ENCODE measurements around the gene SACS.

The SACS gene, protein sequence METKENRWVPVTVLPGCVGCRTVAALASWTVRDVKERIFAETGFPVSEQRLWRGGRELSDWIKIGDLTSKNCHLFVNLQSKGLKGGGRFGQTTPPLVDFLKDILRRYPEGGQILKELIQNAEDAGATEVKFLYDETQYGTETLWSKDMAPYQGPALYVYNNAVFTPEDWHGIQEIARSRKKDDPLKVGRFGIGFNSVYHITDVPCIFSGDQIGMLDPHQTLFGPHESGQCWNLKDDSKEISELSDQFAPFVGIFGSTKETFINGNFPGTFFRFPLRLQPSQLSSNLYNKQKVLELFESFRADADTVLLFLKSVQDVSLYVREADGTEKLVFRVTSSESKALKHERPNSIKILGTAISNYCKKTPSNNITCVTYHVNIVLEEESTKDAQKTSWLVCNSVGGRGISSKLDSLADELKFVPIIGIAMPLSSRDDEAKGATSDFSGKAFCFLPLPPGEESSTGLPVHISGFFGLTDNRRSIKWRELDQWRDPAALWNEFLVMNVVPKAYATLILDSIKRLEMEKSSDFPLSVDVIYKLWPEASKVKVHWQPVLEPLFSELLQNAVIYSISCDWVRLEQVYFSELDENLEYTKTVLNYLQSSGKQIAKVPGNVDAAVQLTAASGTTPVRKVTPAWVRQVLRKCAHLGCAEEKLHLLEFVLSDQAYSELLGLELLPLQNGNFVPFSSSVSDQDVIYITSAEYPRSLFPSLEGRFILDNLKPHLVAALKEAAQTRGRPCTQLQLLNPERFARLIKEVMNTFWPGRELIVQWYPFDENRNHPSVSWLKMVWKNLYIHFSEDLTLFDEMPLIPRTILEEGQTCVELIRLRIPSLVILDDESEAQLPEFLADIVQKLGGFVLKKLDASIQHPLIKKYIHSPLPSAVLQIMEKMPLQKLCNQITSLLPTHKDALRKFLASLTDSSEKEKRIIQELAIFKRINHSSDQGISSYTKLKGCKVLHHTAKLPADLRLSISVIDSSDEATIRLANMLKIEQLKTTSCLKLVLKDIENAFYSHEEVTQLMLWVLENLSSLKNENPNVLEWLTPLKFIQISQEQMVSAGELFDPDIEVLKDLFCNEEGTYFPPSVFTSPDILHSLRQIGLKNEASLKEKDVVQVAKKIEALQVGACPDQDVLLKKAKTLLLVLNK (N-terminal part only)

DNA sequence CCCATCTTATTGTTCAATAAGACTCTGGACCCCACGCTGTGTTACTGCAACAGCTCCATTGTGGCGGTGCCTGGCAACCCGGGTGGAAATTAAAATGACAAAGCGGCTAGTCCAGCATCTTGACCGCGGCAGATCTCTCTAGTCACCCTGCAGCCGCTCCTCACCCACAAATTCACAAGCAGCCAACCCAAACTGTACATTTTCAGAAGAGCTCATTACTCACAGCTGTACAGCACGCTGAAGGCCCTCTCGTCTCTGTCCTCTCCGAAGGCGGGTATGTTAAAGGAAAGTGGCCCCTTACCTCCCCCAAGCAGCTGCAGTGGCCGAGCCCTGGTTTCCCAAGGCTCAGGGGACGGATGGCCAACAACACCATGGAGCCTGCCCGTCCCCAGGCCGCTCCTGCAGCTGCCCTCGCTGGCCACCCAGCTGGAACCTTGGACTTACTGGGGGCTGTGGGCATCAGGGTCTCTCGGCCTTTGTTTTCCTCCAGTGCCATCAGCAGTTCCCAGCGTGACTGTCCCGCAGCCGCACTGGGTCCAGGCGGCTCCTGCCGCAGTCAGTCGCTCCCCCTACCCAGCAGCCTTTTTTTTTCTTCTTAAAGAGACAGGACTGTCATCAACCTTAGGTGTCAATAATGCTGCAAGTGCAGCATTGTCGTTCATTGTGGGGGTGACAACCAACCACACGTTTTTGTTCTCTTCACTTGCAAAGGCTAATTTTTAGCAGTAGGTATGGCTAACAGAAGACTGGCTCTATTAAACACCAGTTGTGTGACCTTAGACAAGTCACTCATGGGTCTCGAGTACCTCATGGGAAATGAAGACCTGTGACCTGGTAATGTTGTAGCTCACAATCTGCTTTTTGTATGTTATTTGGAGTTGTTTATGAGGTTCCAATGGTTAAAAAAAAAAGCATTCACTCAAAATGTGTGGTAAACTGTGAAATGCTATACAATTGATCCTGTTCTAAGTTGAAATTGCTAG is at the start of gene SACS:
SACS (minus strand) TSS at position 532 of the 983 bp plus-strand sequence. CDS start 22,463 bp downstream, outside the sequence.
- peak in 55 of 58 donors; percentile 16 to 78 (median 50) for DNase-seq

DNA sequence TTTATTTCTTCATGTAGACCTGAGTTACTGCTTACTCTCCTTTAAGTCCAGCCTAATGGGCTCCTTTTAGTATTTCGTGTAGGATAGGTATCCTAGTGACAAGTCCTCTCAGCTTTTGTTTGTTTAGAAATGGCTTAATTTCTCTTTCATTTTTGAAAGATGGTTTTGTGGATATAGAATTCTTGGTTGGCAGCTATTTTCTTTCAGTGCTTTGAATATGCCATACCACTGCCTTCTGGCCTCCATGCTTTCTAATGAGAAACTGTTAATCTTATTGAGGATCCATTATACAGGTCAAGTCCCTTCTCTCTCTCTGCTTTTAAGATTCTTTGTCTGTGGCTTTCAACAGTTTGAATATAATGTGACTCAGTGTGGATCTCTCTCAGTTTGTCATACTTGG is 46.8 kb upstream of the SACS start:
- no peak for DNase-seq

DNA sequence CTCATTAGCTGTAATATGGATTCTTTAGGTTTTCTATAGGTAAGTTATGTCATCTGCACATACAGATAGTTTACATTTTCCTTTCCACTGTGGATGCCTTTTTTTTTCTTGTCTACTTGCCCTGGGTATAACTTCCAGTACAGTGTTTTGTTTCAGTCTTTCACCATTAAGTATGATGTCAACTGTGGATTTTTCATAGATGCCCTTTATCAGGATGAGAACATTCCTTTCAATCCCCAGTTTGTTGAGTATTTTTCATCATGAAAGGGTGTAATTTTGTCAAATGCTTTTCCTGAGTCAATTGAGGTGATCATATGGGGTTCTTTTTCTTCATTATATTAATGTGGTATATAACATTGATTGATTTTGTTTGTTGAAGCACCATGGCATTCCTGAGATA is 43.6 kb upstream of the SACS start:
- DNase-seq: no peak

DNA sequence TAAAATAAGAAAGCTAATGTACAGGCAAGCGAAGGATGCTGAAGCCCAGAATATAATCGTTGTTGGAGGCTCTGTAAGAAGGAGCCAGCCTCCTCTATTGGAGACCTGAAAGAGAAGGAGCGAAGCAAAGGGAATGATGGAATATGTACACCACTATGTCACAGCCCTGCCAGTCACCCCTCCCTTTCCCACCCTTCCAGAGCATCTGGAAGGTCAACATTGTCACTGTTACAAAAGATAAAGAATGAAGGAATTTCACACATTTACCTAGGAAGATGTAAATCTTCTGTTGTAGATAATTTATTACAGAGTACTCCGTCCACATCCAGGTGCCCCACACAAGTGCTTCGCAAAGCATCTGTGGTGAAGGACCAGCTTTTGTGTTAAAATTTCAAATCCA is 39.7 kb upstream of the SACS start:
- no peak for DNase-seq

DNA sequence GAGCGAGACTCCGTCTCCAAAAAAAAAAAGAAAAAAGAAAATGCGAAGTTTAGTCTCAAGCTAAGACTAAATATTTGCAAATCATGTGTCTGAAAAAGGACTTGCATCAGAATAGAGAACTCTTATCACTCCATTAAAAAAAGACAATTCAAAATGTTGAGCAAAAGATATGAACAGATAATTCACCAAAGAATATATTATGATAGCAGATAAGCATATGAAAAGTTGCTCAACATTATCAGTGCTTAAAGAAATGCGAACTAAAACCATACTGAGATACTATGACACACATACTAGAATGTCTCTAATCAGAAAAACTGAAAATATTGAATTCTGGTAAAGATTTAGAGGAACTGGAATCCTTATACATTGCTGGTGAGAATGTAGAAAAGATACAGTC is 38.7 kb upstream of the SACS start:
- no peak for DNase-seq

DNA sequence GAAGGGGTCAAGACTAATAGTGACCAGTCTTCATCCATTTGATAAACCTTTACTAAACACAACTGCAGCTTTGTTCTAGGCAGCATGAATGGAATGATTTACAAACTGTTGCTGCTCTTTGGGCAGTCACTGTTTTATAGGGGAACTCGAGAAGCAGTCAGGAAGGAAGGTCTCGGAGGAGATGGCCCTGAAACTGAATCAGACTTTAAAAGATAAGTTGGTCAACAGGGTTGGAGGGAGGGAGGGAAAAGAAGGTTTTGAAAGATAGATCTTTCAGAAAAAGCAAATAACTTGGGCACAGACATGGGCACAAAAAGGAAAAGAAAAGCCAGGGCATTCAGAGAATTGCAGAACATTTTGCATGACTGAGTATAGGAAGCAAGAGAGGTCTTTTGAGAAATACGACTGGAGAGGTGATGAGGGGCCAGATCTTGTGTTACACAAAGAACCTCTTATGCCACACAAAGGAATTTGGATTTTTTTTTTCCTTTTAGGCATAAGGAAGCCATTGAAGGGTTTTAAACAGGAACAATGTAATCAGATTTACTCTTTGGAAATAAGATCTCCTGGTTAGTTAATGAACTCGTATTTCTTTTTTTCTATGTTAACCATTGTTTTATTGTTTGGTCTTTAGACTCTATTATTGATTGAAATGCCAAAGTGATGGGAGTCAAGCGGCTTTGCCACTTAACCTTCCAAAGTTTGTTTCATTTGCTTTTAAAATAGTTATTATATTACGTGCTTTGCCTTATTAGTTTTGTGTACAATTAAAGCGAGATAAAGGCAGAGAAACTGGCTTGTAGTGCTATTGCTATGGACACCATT is 37.5 kb upstream of the SACS start:
- peak in 1 of 58 donors; percentile 2 for DNase-seq

DNA sequence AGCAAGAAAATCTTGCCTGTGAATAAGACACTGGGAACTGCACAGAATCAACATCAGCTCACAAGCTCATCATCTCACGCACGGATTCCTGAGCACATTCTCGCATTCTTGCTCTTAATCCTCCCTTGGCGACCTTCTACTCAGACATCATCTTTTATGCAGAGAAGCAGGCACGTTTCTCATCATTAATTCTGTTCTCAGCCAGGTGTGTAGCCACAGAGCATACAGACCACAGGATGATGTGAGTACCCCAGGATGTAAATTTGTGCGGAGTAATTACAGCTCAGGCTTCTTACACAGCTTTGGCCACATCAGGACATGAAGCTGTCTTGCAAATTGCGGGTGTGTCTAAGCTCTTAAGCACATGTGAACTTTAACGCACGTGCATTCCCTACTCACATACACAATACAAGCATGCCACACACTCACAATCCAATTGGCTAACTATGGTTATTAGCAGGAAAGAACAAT is 36.5 kb upstream of the SACS start:
- DNase-seq: no peak

DNA sequence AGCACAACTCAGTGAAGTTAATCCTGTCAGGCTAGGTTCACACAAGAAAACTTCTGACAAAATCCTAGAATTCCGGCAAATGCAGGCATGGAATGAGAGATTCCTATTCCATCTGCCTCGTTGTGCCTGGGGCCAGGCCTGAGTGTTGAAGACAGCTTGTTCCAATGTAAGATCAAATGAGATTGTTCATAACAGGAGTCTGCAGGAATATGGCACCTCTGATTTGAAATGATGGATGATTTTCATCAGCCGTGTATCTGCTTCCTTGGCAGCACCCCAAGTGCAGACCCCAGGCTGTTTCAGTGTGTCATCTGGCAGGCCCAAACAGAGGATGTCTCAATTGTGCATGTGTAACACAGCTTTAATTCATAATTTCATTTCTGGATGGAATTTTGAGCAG is 35.3 kb upstream of the SACS start:
- DNase-seq: no peak

DNA sequence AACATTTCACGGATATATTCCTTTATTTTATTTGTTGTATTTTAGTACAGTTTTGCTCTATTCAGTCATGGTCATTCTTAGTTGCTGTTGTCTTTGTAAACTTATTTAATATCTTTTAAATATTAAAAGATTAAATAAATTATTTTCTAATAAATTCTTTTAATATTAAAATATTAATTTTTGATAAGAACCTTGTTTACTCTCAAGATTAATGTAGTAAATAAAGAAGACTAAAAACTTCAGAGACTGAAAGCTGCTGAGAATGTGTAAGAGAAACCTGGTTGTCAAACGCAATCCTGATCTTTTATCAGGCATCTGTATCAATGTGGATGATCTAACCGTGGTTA is 34.4 kb upstream of the SACS start:
- no peak for DNase-seq

DNA sequence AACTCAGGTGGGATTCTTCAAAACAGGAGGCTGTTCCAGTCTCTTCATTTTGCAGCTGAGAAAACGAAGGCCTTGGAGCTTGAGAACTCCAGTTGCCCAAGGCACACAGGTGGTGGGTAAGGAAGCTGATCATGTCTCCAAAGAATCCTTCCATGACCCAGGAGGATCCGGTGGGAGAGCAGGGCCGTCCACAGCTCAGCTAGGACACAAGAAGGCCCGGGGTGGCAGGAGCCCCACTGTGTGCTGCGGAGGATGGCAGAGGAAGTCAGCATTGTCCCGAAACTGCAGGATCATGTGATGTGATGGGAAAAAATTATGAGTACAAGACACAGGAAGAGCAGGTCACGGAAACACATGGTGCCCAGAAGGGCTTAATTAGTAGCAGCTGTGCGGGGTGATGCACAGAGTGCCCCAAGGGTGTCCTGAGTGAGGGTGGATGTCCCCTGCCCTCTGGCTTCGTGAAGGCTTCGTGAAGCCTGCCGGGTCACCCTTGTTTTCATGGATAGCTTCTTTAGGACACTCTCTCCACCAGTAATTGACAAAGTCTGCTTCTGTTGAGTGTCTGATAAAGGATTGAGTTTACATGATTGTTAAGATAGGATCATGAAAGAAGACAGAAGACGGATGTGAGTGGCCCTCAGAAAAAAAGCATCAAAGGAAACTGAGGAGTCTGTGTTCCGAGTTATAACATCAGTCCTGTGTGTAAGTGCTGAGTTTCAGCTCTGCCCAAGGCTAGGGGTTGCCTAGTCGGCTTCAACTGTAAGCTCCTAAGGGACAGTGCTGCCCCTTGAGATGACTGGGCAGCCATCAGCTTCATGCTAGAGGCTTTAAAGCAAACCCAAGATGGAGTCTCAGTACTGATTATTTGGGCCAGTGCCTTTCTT is 33.8 kb upstream of the SACS start:
- peak in 2 of 58 donors; percentile 13 to 31 for DNase-seq

DNA sequence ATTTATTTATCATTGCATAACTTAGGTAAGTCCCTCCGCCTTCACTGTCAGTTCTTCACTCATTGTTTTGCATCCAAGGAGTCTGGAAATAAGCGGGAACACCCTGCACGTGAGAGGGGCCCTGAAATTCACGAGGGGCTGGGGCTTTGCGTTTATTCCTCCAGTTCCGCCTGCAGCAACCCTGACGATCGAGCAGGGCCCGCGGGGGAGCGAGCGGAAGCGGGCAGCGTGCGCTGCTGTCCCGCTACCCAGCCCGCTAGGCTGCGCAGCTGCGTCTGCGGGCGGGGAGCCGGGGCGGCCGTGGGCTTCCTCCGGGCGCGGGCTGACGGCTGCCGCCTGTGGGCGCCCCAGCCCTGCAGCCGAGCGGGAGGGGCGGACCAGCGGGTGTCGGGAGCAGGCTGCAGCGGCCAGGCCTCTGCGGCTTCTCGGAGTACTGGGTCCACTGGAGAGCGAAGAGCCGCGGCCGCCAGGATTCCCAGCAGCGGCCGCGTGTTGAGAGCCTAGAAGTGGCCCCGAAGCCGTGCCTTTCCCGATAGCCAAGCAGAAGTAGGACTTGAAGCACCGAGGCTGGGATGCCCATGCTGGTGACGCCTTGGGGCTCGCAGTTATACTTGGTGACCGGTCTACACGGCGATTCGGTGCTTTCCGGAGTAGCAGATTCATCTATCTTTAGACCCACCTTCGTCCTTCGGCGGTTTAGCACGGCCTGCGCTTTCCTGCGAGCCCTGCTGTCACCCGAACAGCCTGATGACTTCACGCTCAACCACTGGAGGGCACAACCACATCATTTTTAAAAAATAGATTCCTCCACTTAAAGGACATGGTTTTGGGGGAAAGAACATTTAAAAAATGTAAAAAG is 32.9 kb upstream of the SACS start:
- peak in 57 of 58 donors; percentile 4 to 84 (median 71) for DNase-seq

DNA sequence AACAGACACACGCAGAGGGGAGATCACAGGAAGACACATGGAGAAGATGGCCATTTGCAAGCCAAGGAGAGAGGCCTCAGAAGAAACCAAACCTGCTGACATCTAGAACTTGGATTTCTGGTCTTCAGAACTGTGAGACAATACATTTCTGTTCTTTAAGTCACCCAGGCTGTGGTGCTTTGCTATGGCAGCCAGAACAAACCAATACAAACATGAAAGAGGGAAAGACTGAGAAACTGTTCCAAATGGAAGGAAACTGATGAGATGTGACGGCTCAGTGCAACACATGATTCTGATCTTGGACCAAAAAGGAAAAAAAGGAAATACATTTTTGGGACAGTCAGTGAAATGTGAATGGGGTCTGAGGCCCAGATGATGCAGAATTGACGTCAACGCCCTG is 30.2 kb upstream of the SACS start:
- no peak for DNase-seq

DNA sequence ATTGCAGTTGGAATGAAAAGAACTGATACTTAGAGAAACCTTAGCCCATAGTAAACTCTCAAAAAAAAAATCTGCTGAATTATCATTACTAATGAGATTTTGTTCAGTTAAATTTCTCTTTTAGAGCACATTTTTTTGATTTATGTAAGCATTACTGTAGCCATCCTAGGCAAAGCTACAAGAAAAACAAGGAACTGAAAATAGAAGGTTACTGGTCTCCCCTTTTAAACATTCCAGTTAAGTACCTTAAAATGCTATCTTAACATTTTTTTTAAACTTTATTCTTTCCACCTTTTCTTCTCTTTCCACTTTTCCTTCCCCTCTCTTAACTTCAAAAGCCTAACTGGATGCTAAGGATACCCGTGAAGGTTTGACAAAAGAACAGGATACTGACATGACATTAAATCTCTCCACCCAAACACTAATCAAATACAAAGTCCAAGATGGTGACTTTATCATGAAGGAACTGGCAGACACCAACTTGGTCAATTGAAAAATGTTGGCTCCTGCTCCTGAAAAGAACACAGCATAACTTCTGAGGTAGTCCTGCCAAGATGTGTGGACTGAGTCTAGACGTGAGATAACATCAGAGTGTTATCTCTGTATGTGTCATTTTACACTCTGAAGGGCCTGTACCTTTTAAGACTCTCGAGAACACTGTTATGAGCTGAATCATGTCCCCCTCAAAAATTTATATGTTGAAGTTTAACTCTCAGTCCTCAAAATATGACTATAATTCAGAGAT is 29.5 kb upstream of the SACS start:
- no peak for DNase-seq

DNA sequence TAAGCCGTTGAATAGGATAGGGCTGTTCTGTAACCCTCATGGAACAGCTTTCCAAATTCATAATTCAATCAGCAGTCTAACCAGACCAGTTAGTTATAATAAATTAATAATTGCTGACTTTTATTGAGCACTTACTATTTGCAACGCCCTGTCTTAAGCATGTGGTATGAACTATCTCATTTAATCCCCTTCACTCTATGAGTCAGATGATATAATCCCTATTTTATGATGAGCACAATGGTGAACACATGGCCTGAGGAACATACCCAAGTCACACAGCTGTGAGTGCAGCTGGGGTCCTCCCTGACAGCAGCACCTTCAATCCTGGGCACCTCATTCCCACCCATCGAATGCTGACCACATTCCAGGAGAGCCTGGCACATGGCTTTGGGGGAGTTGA is 28.0 kb upstream of the SACS start:
- DNase-seq: no peak

DNA sequence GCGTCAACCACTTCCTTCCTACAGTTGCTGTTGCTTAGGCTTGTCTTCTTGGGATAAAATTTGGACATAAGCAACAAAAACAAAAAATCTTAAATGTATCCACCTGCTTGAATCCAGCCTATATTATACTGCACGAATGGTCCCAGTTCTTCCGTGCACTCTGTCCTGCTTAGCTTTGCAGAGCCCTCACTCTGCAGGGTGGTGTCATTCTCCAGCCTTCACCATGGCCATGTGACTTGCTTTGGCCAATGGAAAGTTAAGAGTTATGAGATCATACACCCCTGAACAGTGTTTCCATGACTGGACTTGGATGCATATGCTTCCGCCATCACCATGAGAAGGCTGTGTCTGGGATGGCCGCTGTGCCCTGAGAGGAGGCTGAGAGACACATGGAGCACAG is 27.4 kb upstream of the SACS start:
- no peak for DNase-seq

DNA sequence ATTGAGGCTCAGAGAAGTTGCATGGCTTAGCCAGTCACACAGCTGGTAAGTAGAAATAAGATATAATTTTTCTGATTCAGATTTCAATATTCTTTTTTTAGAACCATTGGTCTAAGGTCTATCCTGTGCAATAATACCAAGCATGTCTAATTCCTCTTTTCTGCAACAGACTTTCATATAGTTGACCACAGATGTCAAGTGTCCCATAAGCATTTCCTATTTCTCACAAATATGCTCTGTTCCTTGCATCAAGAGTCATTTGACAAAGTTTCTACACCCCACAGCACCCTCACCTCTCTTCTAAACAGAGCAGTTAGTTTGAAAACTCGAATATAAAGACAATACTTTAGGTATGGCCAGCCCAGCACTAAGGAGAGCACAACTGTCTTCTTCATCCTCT is 26.8 kb upstream of the SACS start:
- no peak for DNase-seq

DNA sequence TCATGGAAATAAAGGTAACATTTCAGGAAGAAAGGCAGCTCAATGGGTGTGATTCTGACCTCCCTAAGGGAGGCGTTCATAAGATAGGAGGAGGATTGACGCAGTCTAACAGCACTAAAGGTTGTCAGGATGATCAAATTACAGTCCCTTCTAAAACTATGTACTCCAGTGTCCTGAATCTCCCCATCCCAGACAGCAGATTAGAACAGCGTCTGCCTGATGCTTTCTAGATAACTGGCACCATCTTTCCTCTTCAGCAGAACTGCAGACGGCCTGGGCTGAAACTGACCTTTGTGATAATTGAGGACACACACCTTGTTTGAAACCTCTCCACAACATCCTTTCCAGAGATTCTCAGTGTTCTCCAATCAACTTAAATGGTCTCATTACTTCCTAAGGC is 25.5 kb upstream of the SACS start:
- DNase-seq: no peak
